Activated CD8-positive, alpha-beta memory T cell treated with anti-CD3 and anti-CD28 coated beads, Interleukin-2, amount 50 U/mL, for 24 hours (primary cell): ENCODE results near the gene MTMR3.
"Not testable (repeated sequence)": the region's sequence is repeated elsewhere in the genome, so short reads cannot be mapped to it uniquely, and the experiment has no call there.

ENCODE experiments used
- DNase-seq: peaks from one replicate; pipeline ENCODE4 v3.0.0-alpha.2; 2020; ENCODE audit errors: extremely low read depth

Gene MTMR3

DNA sequence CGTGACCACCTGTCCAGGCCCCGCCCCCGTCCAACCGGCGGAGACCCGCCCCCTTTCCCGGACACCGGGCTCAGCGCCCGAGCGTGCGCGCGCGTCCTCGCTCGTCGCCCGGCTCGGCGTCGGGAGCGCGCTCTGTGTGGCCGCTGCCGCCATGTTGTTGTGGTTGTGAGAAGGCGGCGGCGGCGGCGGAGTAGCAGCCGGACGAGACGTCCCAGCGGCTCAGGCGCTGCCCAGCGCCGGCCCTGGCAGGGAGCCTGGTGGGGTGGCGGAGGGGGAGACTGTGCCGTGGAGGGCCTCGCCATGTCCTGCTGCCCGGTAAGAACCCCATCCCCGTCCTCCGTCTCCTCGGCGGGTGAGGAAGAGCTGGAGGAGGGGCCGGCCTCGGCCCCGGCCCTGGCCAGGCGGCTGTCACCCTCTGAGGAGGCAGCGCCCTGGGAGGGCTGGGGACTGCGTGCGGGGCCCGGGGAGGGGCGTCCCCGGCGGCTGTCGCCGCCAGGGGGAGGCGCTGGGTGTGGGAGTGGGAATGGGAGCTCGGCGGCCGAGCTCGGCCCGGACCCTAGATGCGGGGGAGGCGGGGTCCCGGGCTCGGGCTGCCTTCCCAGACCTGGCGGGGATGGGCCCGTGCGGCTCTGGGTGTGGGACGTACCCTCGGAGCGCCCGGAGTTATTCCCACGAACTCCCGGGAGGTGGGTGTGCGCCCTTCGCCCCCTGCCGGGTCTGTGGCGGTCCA, at the start of gene MTMR3:
TSS of gene MTMR3 (plus strand) at position 130 of the 730 bp plus-strand sequence. CDS start 87,886 bp downstream, outside the sequence.
- DNase-seq: peak; percentile 77

DNA sequence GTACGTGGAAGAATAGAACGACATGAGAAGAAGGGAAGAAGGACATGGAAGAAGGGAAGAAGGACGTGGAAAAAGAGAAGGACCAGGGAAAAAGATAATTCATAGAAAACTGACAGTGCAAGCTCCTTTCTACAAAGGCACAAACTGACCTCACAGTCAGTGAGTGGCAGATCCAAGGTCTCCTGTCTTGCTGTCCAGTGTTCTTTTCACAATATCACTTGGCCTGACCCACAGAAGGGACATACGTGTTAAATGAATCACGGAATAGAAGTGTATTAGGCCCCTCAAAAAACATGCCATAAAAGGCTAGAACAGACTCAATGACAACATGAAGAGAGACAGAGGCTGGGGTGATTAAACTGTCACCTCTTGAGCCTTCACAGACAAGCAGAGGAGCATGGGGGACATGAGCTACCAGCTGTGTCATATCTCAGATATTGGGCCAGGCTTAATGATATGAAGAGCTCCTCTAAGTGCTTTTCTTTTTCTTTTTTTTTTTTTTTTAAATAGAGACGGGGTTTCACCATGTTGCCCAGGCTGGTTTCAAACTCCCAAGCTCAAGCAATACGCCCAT, 49.5 kb upstream of the MTMR3 start:
- no peak for DNase-seq

DNA sequence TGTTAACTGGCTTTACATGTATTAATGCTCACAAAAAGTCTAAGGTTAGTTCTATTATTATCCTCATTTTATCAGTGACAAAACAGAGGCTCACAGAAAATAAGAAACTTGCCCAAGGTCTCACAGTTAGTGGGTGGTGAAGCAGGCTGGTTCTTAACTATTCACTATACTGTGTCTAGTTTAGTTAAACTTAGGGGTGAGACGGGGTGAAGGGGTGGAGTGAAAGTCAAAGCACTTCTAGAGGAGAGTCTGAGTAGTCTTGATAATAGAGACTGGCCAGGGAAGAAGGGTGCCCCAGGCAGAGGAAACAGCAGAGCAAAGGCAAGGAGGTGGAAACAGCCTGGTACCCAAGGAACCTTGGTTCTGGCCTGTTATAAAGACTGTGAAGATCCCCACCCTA, 48.9 kb upstream of the MTMR3 start:
- no peak for DNase-seq

DNA sequence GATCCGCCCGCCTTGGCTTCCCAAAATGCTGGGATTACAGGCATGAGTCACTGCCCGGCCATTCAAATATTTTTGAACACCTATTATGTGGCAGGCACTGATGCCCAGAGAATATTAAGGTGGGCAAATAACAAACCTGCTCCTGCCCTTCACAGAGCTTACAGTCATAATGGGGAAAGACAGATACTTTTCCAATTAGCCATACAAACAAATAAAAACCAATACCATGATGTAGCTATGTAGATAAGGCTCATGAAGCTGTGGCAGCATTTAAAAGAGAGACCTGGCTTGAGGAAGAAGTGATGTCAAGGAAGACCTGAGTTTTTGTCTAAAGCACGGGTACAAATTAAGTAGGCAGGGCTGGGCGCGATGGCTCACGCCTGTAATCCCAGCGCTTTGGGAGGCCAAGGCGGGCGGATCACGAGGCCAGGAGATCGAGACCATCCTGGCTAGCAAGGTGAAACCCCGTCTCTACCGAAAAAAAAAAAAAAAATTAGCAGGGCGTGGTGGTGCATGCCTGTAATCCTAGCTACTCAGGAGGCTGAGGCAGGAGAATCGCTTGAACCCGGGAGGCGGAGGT, 46.1 kb upstream of the MTMR3 start:
- DNase-seq: not testable (repeated sequence)

DNA sequence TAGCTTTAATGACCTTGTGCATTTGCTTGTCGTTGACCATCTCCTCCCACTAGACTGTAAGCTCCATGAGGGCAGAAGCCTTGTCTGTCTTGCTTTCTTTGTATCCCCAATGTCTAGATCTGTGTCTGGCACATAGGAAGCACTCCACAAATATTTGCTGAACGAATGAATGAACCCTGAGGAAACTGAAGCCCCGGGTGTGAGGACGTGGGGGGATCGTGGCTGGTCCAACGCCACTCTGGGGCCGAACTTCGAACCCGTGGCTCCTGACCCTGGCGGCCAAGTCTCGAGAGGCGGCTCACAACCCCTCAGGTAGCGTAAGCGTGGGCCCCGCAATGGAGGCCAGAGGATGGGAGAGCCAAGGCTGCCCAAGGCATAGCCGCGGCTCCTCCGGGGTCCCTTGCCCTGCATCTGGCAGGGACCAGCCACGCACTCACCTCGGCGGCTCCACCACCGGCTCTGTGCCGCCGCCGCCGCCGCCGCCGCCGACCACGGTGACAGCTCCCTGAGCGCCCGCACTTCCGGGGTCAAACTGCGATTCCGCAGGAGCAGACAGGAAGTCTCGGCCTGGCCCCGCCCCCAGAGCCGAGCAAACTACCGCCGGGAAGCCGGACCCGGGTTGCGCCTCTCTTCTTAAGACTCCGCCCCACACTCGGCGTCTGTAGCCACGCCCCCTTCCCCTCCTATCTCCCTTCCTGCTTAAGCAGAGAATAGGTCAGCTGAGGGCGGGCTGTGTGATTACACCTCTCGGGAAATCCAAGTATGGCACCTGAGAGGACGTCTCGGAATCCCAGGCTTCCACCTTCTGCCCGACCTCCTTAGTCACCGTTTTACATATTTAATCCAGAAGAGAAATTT, 45.0 kb upstream of the MTMR3 start, which contains the start of gene ASCC2:
TSS of gene ASCC2 (minus strand) at position 534 of the 858 bp plus-strand sequence. CDS start 5,949 bp downstream, outside the sequence.
- DNase-seq: peak; percentile 99

DNA sequence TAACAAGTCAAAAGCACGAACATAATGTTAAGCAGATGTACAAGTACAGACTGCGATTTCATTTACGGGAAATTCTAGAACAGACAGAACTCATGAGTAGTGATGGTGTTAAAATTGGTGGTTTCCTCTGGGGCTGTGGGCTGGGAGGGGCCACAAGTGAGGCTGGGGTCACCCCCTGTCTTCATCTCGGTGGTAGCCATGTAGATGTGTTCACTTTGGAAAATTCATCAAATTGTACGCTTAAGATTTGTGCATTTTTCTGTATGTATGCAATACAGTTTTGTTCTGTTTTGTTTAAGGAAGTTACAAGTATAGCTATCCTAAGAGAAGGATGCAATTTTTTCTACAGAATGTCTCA, 44.4 kb upstream of the MTMR3 start:
- DNase-seq: no peak

DNA sequence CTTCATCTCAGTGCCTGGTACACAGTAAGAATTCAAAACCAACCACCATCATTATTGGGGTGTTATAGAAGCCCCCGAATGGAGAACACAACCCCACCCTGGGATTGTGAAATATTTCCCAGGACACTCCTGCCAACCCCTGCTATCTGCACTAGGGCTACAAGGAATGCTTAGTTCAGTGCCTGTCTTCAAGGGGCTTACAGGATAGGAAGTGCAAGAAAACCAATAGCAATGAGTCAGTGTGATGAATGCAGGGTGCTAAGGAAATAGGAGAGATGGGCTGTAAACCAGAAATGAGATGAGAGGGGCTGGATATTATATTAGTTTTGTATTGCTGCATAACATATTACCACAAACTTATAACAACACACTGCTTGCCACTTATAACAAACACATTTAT, 43.9 kb upstream of the MTMR3 start:
- DNase-seq: no peak

DNA sequence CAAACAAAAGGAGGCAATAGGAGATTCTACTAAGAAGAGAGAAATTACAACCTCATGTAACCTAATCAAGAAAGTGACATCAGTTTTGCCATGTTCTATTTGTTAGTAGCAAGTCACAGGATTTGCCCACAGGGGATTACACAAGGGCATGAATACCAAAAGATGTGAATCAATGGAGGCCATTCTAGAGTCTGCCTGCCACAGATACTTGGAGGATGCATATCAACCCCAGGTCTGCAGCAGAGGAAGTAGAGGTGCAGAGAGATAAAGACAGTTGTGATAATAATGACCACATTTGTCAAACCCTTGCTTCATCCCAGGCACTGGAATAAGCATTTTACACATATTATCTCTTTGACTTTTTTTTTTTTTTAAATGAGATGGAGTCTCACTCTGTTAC, 42.5 kb upstream of the MTMR3 start:
- DNase-seq: no peak

DNA sequence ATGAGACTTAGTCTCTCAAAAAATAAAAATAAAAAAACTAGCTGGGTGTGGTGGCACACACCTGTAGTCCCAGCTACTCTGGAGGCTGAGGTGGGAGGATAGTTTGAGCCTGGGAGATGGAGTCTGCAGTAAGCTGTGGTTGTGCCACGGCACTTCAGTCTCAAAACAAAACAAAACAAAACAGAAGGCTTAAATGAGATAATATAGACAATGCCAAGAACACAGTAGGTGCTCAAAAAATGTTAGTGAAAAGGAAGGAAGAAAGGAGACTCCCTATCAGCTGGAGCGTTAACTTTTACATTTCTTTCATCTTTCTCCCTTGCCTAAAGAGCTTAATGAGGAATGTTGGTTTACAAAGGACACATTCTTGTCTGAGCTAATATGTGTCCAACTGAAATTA, 40.8 kb upstream of the MTMR3 start:
- DNase-seq: no peak

DNA sequence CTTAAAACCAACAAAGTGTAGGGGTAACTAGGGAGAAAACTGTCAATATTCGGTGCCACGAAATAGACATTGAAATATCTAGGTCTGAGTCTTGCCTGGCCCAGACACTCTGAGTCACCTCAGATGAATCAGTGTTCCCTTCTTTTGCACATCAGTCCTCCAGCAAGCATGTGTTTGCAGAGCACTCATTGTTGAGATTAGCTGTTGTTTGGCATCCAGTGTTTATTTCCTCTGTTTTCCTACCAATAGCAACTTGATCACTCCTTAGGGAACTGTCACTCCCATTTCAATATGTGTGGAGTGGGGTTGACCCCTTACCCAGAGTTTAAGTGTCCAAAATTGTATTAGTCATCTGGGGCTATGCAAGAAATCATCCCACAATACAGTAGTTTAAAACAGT, 40.2 kb upstream of the MTMR3 start:
- DNase-seq: no peak

DNA sequence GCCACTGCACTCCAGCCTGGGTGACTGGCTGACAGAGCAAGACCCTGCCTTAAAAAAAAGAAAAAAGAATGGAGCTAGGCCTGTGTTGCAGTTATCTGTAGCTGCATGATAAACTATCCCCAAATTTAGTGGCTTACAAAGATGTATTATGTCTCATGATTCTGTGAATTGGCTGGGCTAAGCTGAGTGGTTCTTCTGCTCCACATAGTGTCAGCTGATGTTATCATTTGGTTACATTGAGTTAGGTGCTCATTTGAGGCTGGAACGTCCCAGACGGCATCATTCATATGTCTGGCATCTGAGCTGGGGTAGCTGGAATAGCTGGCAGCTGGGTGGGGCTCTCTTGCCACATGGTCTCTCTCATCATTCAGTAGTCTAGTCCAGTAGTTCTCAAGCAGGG, 36.7 kb upstream of the MTMR3 start:
- no peak for DNase-seq

DNA sequence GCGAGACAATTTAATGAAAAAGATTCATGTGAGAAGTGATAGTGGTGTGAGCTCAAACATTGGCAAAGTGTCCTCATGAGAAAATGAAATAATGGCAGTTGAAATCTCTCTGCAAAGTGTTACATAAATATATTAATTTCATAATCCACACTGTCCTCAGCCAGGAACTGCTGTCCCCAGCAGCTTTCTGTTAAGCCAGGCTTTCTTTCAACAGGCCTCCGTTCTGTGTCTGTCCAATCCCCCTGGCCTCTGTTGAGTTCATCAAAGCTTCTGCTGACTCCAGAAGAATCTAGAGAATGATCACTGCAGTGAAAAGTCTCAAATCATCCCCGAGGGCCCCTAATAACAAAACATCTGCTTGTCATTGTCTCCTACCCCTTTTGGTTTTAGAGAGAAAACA, 34.9 kb upstream of the MTMR3 start:
- no peak for DNase-seq

DNA sequence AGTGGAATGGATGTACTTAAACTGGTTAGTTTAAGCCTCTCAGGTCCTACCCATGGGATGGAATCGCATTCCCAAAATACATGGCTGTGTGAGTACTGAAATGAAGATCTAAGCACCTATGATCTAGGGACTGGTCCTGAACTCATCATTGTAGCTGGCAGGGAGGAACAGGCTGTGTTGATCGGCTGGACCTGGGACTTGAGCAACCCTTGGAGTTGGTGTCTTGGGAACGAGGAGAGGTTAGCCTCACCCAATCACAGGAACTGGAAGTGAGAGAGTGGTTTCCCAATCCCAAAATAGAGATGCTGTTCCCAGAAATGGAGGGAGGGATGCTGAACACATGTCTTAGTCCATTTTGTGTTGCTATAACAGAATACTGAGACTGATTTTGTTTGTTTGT, 28.5 kb upstream of the MTMR3 start:
- DNase-seq: no peak

DNA sequence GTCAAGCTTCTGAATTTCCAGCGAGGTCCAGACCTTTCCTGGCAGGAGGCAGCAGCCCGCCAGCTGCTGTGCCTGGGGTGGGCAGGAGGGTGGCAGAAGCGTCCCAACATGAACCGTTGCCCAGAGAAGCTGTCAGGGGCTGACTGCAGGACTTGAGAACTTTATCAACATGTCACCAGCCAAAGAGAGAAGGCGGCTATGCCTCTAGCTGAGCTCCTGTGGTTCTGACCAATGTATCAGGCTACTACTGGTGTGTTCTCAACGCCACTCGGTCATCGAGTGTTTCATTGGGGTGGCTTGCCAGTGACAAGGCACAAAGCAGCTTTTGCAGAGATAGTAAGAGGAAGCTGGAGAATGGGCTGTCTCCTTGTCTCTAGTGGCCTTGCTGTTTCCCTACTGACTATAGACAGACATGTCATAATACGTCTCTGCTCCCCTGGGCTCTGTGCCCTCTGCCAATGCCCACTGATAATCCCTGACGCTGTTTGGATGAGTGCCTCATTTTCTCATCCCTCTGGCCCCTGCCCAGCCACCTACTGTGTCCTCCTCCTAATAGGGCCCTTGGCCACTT, 27.3 kb upstream of the MTMR3 start:
- no peak for DNase-seq

DNA sequence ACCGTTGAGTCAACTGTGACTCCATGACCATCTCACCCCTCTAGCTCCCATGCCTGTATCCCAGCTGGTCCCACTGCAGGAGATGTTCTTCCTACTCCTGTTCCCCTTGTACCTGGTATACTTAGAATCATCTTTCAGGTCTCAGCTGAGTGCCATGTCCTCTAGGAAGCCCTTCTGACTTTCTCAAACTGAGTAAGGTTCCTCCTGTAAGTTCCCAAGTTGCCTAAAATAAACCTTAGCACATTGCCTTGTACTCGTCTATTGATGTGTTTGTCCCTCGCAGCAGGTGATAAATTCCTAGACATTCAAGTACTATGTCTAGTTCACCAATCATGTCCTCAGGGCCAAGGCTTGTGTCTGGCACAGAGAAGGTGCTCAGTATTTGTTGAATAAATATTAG, 26.5 kb upstream of the MTMR3 start:
- DNase-seq: no peak

DNA sequence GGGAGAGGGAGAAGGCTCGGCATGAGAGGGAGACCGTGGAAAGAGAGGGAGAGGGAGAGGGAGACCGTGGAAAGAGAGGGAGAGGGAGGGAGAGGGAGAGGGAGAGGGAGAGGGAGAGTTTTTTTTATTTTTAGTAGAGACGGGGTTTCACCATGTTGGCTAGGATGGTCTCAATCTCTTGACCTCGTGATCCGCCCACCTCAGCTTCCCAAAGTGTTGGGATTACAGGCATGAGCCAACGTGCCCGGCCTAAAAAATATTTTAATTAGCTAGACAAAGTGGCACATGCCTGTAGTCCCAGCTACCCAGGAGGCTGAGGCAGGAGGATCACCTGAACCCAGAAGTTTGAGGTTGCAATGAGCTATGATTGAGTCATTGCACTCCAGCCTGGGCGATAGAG, 23.9 kb upstream of the MTMR3 start:
- DNase-seq: not testable (repeated sequence)

DNA sequence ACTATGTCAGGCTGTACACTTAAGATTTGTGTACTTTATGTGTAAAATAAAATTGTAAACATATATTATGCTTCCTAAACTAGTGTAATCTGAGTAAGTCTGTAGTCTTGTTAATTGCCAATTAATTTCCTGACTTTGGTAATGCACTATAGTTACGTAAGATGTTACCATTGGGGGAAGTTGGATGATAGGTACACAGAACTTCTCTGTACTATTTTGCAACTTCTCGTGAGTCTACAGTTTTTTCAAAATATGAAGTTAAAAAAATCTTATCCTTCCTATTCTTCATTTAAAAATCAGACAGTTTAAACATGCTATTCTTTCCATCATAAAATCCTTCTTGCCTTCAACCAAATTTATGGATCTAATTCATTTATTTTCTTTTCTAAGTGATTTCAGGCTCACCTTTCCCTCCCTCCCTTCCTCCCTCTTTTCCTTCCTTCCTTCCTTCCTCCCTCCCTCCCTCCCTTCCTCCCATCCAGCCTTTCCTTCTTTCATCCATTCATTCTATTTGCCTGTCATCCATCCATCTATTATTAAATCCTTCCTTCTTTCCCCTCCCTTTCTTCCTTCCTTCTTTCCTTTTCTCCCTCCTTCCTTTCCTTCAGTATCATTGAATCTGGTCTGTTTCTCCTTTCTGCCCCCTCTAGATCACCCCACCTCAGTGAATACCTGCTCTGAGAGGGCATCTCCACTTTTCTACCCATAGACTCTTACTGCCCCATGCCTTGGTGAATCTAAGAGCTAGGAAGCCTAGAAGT, 22.8 kb upstream of the MTMR3 start:
- DNase-seq: no peak

DNA sequence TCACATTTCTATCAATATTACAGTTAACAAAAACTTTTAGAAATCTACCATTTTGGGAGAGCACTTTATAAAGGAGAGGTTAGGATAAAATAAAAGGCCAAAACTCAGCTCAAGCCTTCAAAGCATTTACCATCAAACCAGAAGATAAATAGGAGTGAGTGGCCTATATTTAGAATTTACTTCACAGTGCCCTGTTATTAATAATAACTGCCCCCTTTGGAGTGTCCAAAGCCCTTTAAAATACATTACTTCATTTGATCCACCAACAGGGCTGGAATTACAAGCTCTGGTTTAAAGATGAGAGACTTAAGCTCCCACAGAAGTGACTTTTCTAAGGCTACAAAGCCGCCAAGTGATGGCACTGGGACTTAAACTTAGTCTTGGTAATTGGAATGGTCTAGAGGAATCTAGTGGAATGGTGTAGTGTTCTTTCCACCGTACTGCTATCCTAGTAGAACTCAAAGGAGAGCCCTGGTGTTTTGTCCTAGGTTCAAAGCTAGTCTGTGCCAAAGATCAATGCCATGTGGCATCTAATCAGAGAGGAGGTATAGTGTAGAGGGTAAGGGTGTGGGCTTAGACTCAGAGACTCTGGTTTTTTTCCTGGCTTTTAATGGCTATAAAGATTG, 21.2 kb upstream of the MTMR3 start:
- no peak for DNase-seq

DNA sequence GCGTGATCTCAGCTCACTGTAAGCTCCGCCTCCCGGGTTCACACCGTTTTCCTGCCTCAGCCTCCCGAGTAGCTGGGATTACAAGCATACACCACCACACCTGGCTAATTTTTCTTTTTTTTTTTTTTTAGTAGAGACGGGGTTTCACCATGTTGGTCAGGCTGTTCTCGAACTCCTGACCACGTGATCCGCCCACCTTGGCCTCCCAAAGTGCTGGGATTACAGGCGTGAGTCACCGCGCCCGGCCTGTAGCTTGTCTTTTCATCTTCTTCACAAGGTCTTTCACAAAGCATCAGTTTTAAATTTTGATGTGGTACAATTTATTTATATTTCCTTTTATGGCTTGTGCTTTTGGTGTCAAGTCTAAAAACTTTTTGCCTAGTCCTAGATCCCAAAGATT, 17.4 kb upstream of the MTMR3 start:
- DNase-seq: not testable (repeated sequence)

DNA sequence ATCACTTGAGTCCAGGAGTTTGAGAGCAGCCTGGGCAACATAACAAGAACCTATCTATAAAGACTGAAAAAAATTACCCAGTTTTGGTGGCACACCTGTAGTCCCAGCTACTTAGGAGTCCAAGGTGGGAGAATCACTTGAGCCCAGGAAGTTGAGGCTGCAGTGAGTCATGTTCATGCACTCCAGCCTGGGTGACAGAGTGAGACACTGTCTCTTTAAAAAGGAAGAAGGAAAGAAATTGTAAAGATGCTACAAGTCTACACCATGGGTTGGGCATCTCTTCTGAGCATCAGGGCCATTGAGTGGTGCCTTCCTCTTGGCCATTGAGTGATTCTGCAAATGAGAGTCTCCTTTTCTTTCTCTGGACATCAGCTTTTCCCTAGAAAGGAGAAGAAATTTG, 15.7 kb upstream of the MTMR3 start:
- DNase-seq: no peak

DNA sequence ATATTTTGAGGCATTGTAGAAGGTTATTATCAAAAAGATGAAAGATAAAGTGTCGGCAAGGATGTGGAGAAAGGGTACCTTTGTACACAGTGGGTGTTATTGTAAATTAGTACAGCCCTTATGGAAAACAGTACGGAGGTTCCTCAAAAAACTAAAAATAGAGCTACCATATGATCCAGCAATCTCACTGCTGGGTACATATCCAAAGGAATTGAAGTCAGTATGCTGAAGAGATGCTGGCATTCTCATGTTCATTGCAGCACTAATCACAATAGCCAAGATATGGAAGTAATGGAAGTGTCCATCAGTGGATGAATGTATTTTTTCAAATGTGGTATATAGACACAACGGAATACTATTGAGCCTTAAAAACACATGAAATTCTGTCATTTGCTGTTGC, 15.1 kb upstream of the MTMR3 start:
- DNase-seq: no peak
